ENCODE results near the gene PDZD4.
A peak's percentile ranks its signal among the peaks of the same experiment; 100 is the strongest.

The PDZD4 gene

GRCh38 chrX:153832728-153833127 is 2.4 kb upstream of the PDZD4 start:
- H3K27ac ChIP-seq, result no peak overlapping the region
- no peak for TF ChIP-seq CTCF (conservative IDR thresholded peaks at IDR 0.05)

- H3K27ac ChIP-seq, result no peak overlapping the region
- no peak for TF ChIP-seq CTCF (conservative IDR thresholded peaks at IDR 0.05)
These were observed 1.2 kb upstream of the PDZD4 start for GRCh38 chrX:153831429-153832150.

GRCh38 chrX:153830640-153831428 is 490 bp upstream of the PDZD4 start:
- no peak for TF ChIP-seq CTCF (conservative IDR thresholded peaks at IDR 0.05)
- H3K27ac ChIP-seq, result peak overlapping the region; percentile 31; the same call in 1 of the 2 replicates

- no peak overlapping the region; the same call in 1 of the 2 replicates for H3K27ac ChIP-seq
- TF ChIP-seq CTCF (conservative IDR thresholded peaks at IDR 0.05), result no peak
These were observed 870 bp downstream of the PDZD4 start for GRCh38 chrX:153829549-153829798.

- no peak overlapping the region for H3K27ac ChIP-seq
- TF ChIP-seq CTCF (conservative IDR thresholded peaks at IDR 0.05), result no peak
These were observed 1.4 kb downstream of the PDZD4 start for GRCh38 chrX:153828723-153829548.

- H3K27ac ChIP-seq, result no peak overlapping the region
- TF ChIP-seq CTCF (conservative IDR thresholded peaks at IDR 0.05), result no peak
These were observed 2.0 kb downstream of the PDZD4 start for GRCh38 chrX:153828308-153828707.

GRCh38 chrX:153827903-153828302 is 2.4 kb downstream of the PDZD4 start:
- no peak overlapping the region for H3K27ac ChIP-seq

More at GRCh38 chrX:153827903-153828302, 2.4 kb downstream of the PDZD4 start:
- TF ChIP-seq CTCF (conservative IDR thresholded peaks at IDR 0.05), result no peak

All from VCaP (cell line).